WTC11 (cell line): Measurements from ENCODE around the gene GJB5. TPM values are rescaled to one million over a fixed set of nuclear protein-coding genes. Genes with fewer than 3 reads are reported as not detected.

Experiments
- ATAC-seq: fragments of 200-7000 bp; cut with Tn5 transposase; 2 replicates; pipeline ENCODE4 v1.10.0; 2021; ENCODE audit warnings: mild to moderate bottlenecking, moderate library complexity
- CTCF ChIA-PET: fragments of 300-600 bp; sonication (Branson Sonifier 250); formaldehyde crosslinking; loops from one replicate; lab custom pipeline; 2021; ENCODE audit warnings: antibody characterized with exemption; lab: Charles Lee
- POLR2A ChIA-PET: fragments of 350-600 bp; sonication (Branson Sonifier 250); formaldehyde crosslinking; loops from one replicate; lab custom pipeline; 2021; ENCODE audit warnings: antibody characterized with exemption; lab: Charles Lee
- DNase-seq: peaks from one replicate; pipeline ENCODE4 v3.0.0; 2021; ENCODE audit warnings: low spot score
- H3K27ac Mint-ChIP-seq: 2 replicates; pipeline ENCODE4 v1.8.0; 2021; ENCODE audit warnings: mixed read lengths
- H3K27me3 Mint-ChIP-seq: 2 replicates; pipeline ENCODE4 v1.8.0; 2021; ENCODE audit warnings: low read depth, mild to moderate bottlenecking, moderate library complexity, mixed read lengths
- H3K36me3 Mint-ChIP-seq: 2 replicates; pipeline ENCODE4 v1.8.0; 2021; ENCODE audit warnings: mixed read lengths
- H3K4me1 Mint-ChIP-seq: 2 replicates; pipeline ENCODE4 v1.8.0; 2022; ENCODE audit warnings: mixed read lengths
- H3K4me3 Mint-ChIP-seq: 2 replicates; pipeline ENCODE4 v1.8.0; 2021; ENCODE audit warnings: mild to moderate bottlenecking, moderate library complexity, mixed read lengths
- H3K9me3 Mint-ChIP-seq: 2 replicates; pipeline ENCODE4 v1.8.0; 2021; ENCODE audit warnings: mixed read lengths
- AFF4 ChIP-seq: sonication (generic); formaldehyde crosslinking; IDR thresholded peaks from 2 replicates; pipeline ENCODE4 v1.8.1; 2023; ENCODE audit warnings: mild to moderate bottlenecking, missing genetic modification reagents, borderline replicate concordance
- ATF1 ChIP-seq: sonication (generic); formaldehyde crosslinking; IDR thresholded peaks from 2 replicates; pipeline ENCODE4 v1.8.1; 2023; ENCODE audit warnings: mild to moderate bottlenecking, moderate library complexity, missing genetic modification reagents
- ATF2 ChIP-seq: sonication (generic); formaldehyde crosslinking; IDR thresholded peaks from 2 replicates; pipeline ENCODE4 v1.8.1; 2022; ENCODE audit warnings: low read depth, missing genetic modification reagents, borderline replicate concordance
- ATF3 ChIP-seq: sonication (generic); formaldehyde crosslinking; conservative IDR thresholded peaks from 2 replicates; pipeline ENCODE4 v1.8.1; 2022; ENCODE audit warnings: mild to moderate bottlenecking, missing genetic modification reagents
- CBFB ChIP-seq: sonication (generic); formaldehyde crosslinking; IDR thresholded peaks from 2 replicates; pipeline ENCODE4 v1.8.1; 2022; ENCODE audit warnings: mild to moderate bottlenecking, low read depth, missing genetic modification reagents
- CREB1 ChIP-seq: sonication (generic); formaldehyde crosslinking; IDR thresholded peaks from 2 replicates; pipeline ENCODE4 v1.8.0; 2023; ENCODE audit warnings: mild to moderate bottlenecking, missing genetic modification reagents
- E2F1 ChIP-seq: sonication (generic); formaldehyde crosslinking; IDR thresholded peaks from 2 replicates; pipeline ENCODE4 v1.8.0; 2022; ENCODE audit warnings: mild to moderate bottlenecking, missing genetic modification reagents
- ERG ChIP-seq: fragments of 250-450 bp; sonication (Bioruptor Pico); IDR thresholded peaks from 2 replicates; pipeline ENCODE4 v1.8.0; 2021; ENCODE audit warnings: mild to moderate bottlenecking
- IRF1 ChIP-seq: sonication (generic); formaldehyde crosslinking; IDR thresholded peaks from 2 replicates; pipeline ENCODE4 v1.8.0; 2023; ENCODE audit warnings: missing genetic modification reagents
- IRF2 ChIP-seq: sonication (generic); formaldehyde crosslinking; IDR thresholded peaks from 2 replicates; pipeline ENCODE4 v1.8.0; 2022; ENCODE audit warnings: low read depth, missing genetic modification reagents, borderline replicate concordance
- JUN ChIP-seq: sonication (generic); formaldehyde crosslinking; IDR thresholded peaks from 2 replicates; pipeline ENCODE4 v1.8.0; 2023; ENCODE audit warnings: mild to moderate bottlenecking, missing genetic modification reagents
- NFE2L1 ChIP-seq: sonication (generic); formaldehyde crosslinking; IDR thresholded peaks from 2 replicates; pipeline ENCODE4 v1.8.1; 2023; ENCODE audit warnings: missing genetic modification reagents
- NR1H2 ChIP-seq: sonication (generic); formaldehyde crosslinking; IDR thresholded peaks from 2 replicates; pipeline ENCODE4 v1.9.0; 2021; ENCODE audit warnings: mild to moderate bottlenecking, moderate library complexity, missing genetic modification reagents
- OVOL2 ChIP-seq: fragments of 250-450 bp; sonication (Bioruptor Pico); IDR thresholded peaks from 2 replicates; pipeline ENCODE4 v1.9.0; 2021; ENCODE audit warnings: mild to moderate bottlenecking, borderline replicate concordance
- PRRX2 ChIP-seq: fragments of 250-450 bp; sonication (Bioruptor Pico); IDR thresholded peaks from 2 replicates; pipeline ENCODE4 v1.8.0; 2021; ENCODE audit warnings: mild to moderate bottlenecking
- ZNF281 ChIP-seq: sonication (generic); formaldehyde crosslinking; IDR thresholded peaks from 2 replicates; pipeline ENCODE4 v1.8.0; 2023; ENCODE audit warnings: mild to moderate bottlenecking, missing genetic modification reagents
- ZNF532 ChIP-seq: fragments of 250-450 bp; sonication (Bioruptor Pico); IDR thresholded peaks from 2 replicates; pipeline ENCODE4 v1.9.0; 2021; ENCODE audit warnings: mild to moderate bottlenecking, borderline replicate concordance
- ZSCAN18 ChIP-seq: fragments of 250-450 bp; sonication (Bioruptor Pico); IDR thresholded peaks from 2 replicates; pipeline ENCODE4 v2.1.2; 2022; ENCODE audit warnings: mild to moderate bottlenecking, moderate library complexity
- total RNA-seq: library from RNA; stranded (reverse); gene quantifications from 3 replicates; pipeline ENCODE4 v1.2.3, GENCODE V29; 2021

The GJB5 gene
- total RNA-seq, 1 experiment from 2014 or later: 0.55 TPM

- Mint-ChIP-seq H3K9me3 (no peaks in the 10 kb centered on the region), H3K4me3 (no peak overlapping the region), H3K36me3 (no peaks in the 10 kb centered on the region), H3K27ac (no peak overlapping the region), H3K4me1 (peaks cover 17% of the 10 kb centered on the region), H3K27me3 (peaks cover 29% of the 10 kb centered on the region)
- CTCF ChIA-PET: interaction anchor here (1.8 to 2.3 kb wide), 3 partner anchors 10 to 64 kb away, joined by 9 to 27 read pairs (median 15); partner anchors contain the start of gene SMIM12
- no peak for ATAC-seq
- POLR2A ChIA-PET: no interaction called here
- TF ChIP-seq NR1H2 (no peak), ATF1 (CRISPR knock-in tag) (no peak), ZNF532 (CRISPR knock-in tag) (no peak), CBFB (CRISPR knock-in tag) (no peak), ZNF281 (CRISPR knock-in tag) (no peak), E2F1 (no peak), ATF2 (CRISPR knock-in tag) (no peak), OVOL2 (no peak), NFE2L1 (CRISPR knock-in tag) (no peak), ERG (CRISPR knock-in tag) (no peak), JUN (CRISPR knock-in tag) (no peak), AFF4 (CRISPR knock-in tag) (no peak), PRRX2 (CRISPR knock-in tag) (no peak), CREB1 (CRISPR knock-in tag) (no peak), IRF1 (CRISPR knock-in tag) (no peak), ZSCAN18 (CRISPR knock-in tag) (no peak), IRF2 (CRISPR knock-in tag) (no peak), ATF3 (CRISPR knock-in tag) (no peak)
- no peak for DNase-seq
Observed at GRCh38 chr1:34795916-34796315, 41.1 kb downstream of the GJB5 start.
